GM12801 (cell line): ENCODE data around the gene PIK3CD.

Source experiments
- CTCF ChIP-seq: IDR thresholded peaks from one replicate; pipeline ENCODE4 v1.5.1; 2011; ENCODE audit warnings: control low read depth; ENCODE audit not compliant: insufficient read length; ENCODE audit errors: extremely low read depth

PIK3CD gene

GRCh38 chr1:9701665-9702064 lies 50.1 kb downstream of the PIK3CD start:
- TF ChIP-seq CTCF: no peak

GRCh38 chr1:9703165-9703509 lies 51.6 kb downstream of the PIK3CD start:
- TF ChIP-seq CTCF: no peak

- TF ChIP-seq CTCF: no peak
Measured at GRCh38 chr1:9703681-9704080, 52.1 kb downstream of the PIK3CD start.

- TF ChIP-seq CTCF: no peak
Measured at GRCh38 chr1:9705337-9706093, 54.0 kb downstream of the PIK3CD start.

- TF ChIP-seq CTCF: no peak
Measured at GRCh38 chr1:9706178-9706577, 54.6 kb downstream of the PIK3CD start.

- no peak for TF ChIP-seq CTCF
Measured at GRCh38 chr1:9710037-9710436, 58.5 kb downstream of the PIK3CD start.

- TF ChIP-seq CTCF: no peak
Measured at GRCh38 chr1:9711466-9712020, 60.0 kb downstream of the PIK3CD start.
